K562 (cell line): ENCODE data around the gene PEX5L. TPM values are rescaled to one million over a fixed set of nuclear protein-coding genes. Genes with fewer than 3 reads are reported as not detected.

Experiments used
- ATAC-seq: fragments of 200-7000 bp; cut with Tn5 transposase; 3 replicates; pipeline ENCODE4 v1.9.1; 2020; ENCODE audit warnings: moderate library complexity
- BruUV-seq: library from RNA; stranded (reverse); fragments of 400-500 nt; replicated peaks from 2 replicates; lab custom pipeline; 2021; lab: Mats Ljungman, UMichigan
- CTCF ChIA-PET: fragments of 300-600 bp; formaldehyde crosslinking; extraction: SDS; loops from one replicate; lab custom pipeline; 2021; ENCODE audit warnings: low intra/inter-chr PET ratio; lab: Yijun Ruan, JAX
- POLR2A ChIA-PET: fragments of 300-600, 350-650 bp; sonication (Branson Sonifier 250); formaldehyde crosslinking; extraction: SDS; loops from one replicate; lab custom pipeline; 2021; ENCODE audit warnings: antibody characterized with exemption, inconsistent platforms; lab: Yijun Ruan, JAX
- DNase-seq, 4 experiments: peaks; one replicate each; pipeline versions ENCODE4 v3.0.0 to v3.0.0-alpha.2; 2011 to 2018; ENCODE audit warnings: low spot score in 3 of 4, mixed read lengths in 3 of 4; ENCODE audit errors: extremely low read depth in 1 of 4
- FAIRE-seq: peaks from 2 replicates; lab custom pipeline; 2011; peaks lifted over from hg19 to GRCh38; lab: Jason Lieb, UNC
- H2AFZ ChIP-seq: 2 replicates; pipeline ENCODE4 v1.6.0; 2011; ENCODE audit warnings: low read depth, low read length, control low read depth, inconsistent platforms
- H3K27ac ChIP-seq: fragments of 200-600 bp; 3 replicates; pipeline ENCODE4 v1.8.0; 2011; ENCODE audit warnings: low read depth, mild to moderate bottlenecking, control low read depth, inconsistent platforms, low read length, moderate library complexity, mixed read lengths; ENCODE audit errors: extremely low read depth
- H3K27me3 ChIP-seq, 2 experiments: fragments of 300-600 bp in 1 of 2; 2 replicates in 1 of 2; 3 replicates in 1 of 2; pipeline versions ENCODE4 v1.6.0 to v1.8.0; 2011; ENCODE audit warnings: inconsistent platforms in 2 of 2, low read length in 2 of 2, mild to moderate bottlenecking in 1 of 2, mixed read lengths in 1 of 2, moderate library complexity in 1 of 2; ENCODE audit not compliant: control insufficient read depth in 2 of 2, insufficient read depth in 2 of 2
- H3K36me3 ChIP-seq: fragments of 300-600 bp; 3 replicates; pipeline ENCODE4 v1.8.0; 2011; ENCODE audit warnings: mild to moderate bottlenecking, low read length, inconsistent platforms; ENCODE audit not compliant: control insufficient read depth, insufficient read depth
- H3K4me1 ChIP-seq, 2 experiments: fragments of 200-600 bp in 1 of 2; replicated peaks in 1 of 2; 2 replicates in 1 of 2; 3 replicates in 1 of 2; pipeline versions ENCODE4 v1.5.1 to v1.8.0; 2011; ENCODE audit warnings: inconsistent platforms in 2 of 2, low read length in 2 of 2, mild to moderate bottlenecking in 1 of 2, mixed read lengths in 1 of 2, moderate library complexity in 1 of 2; ENCODE audit not compliant: control insufficient read depth in 2 of 2, insufficient read depth in 2 of 2
- H3K4me2 ChIP-seq: 2 replicates; pipeline ENCODE4 v1.6.1; 2011; ENCODE audit warnings: low read length, control low read depth, inconsistent platforms, mixed read lengths; ENCODE audit not compliant: insufficient read depth
- H3K4me3 ChIP-seq: fragments of 200-600 bp; sonication (generic), shearing (Covaris generic); 2 replicates; pipeline ENCODE4 v1.5.1; 2016; ENCODE audit warnings: control low read depth, inconsistent platforms
- H3K79me2 ChIP-seq: fragments of 200-600 bp; 3 replicates; pipeline ENCODE4 v1.8.0; 2011; ENCODE audit warnings: low read length, inconsistent platforms; ENCODE audit not compliant: control insufficient read depth, insufficient read depth
- H3K9ac ChIP-seq, 2 experiments: 2 replicates each; pipeline versions ENCODE4 v1.6.0 to v1.6.1; 2011; ENCODE audit warnings: low read depth in 2 of 2, low read length in 2 of 2, control low read depth in 1 of 2, inconsistent platforms in 1 of 2, mild to moderate bottlenecking in 1 of 2, mixed read lengths in 1 of 2; ENCODE audit not compliant: insufficient read depth in 1 of 2
- H3K9me1 ChIP-seq: one replicate; pipeline ENCODE4 v1.6.0; 2011; ENCODE audit warnings: inconsistent platforms, mild to moderate bottlenecking, low read length, moderate library complexity; ENCODE audit not compliant: control insufficient read depth, insufficient read depth
- H3K9me3 ChIP-seq: replicated peaks from 2 replicates; pipeline ENCODE4 v1.5.1; 2011; ENCODE audit warnings: low read depth, low read length, inconsistent platforms; ENCODE audit not compliant: control insufficient read depth, insufficient read depth
- H4K20me1 ChIP-seq: replicated peaks from 2 replicates; pipeline ENCODE4 v1.6.1; 2011; ENCODE audit warnings: low read length, inconsistent platforms, mixed read lengths; ENCODE audit not compliant: control insufficient read depth, insufficient read depth
- PURB ChIP-seq: sonication (generic); formaldehyde crosslinking; IDR thresholded peaks from 2 replicates; pipeline ENCODE4 v1.9.0; 2021; ENCODE audit warnings: low read depth, mild to moderate bottlenecking, missing genetic modification reagents
- RNF2 ChIP-seq: sonication (generic); IDR thresholded peaks from 2 replicates; pipeline ENCODE4 v1.6.1; 2016
- ZBTB7A ChIP-seq: IDR thresholded peaks from 2 replicates; pipeline ENCODE4 v1.6.1; 2011; ENCODE audit warnings: low read depth, mild to moderate bottlenecking, low read length, moderate library complexity, borderline replicate concordance; ENCODE audit not compliant: control insufficient read depth
- ZNF24 ChIP-seq: fragments of 450-650 bp; IDR thresholded peaks from 2 replicates; pipeline ENCODE4 v1.6.1; 2016
- WGBS: fragments of 100-300 bp; shearing (Covaris generic); methylation state at CpG from one replicate; pipeline ENCODE4 v1.1.6; 2016; ENCODE audit warnings: low coverage, mixed read lengths; ENCODE audit not compliant: insufficient coverage; ENCODE audit errors: missing lambda C conversion rate; 5-methylcytosine and 5-hydroxymethylcytosine counted together
- in situ Hi-C: fragments of 300-500 bp; cut with MboI; formaldehyde crosslinking; loops from 4 replicates; pipeline ENCODE4 v1.15.0; 2018; ENCODE audit warnings: inconsistent platforms, mixed read lengths
- intact Hi-C: fragments of 100-400 bp; cut with micrococcal nuclease; formaldehyde crosslinking; loops from 2 replicates; pipeline ENCODE4 v1.14.2; 2022
- polyA plus RNA-seq, 8 experiments: library from polyadenylated mRNA; depleted of rRNA in 4 of 8; stranded (reverse) in 5 of 8; unstranded in 3 of 8; fragments of >200 nt; fragmentation: Nextera tagmentation in 2 of 8; fragmentation: Illumina TruSeq in 1 of 8; extraction: Ambion mirVana in 2 of 8; extraction: Trizol in 1 of 8; gene quantifications; 2 replicates each; pipeline versions ENCODE4 v1.2.1 to v1.2.3, GENCODE V29; 2011 to 2014; ENCODE audit warnings: inconsistent platforms in 1 of 8, missing spikeins in 1 of 8
- total RNA-seq, 7 experiments: library from RNA; depleted of rRNA in 6 of 7; stranded (reverse); fragments of >200 nt in 6 of 7; fragmentation: Illumina TruSeq in 2 of 7; extraction: Trizol in 2 of 7; gene quantifications; 2 replicates each; pipeline versions ENCODE4 v1.2.1 to v1.2.3, GENCODE V29; 2011 to 2021; ENCODE audit warnings: low replicate concordance in 1 of 7
- TF ChIP-seq, protein P1 (sequence below): IDR thresholded peaks from 2 replicates; pipeline ENCODE4 v1.6.1; 2016; ENCODE audit warnings: missing genetic modification characterization, missing compliant biosample characterization
- TF ChIP-seq, protein P2 (sequence below), 2 experiments: fragments of 450-650 bp in 1 of 2; sonication (generic) in 1 of 2; formaldehyde crosslinking in 1 of 2; IDR thresholded peaks; 2 replicates each; pipeline versions ENCODE4 v1.7.1 to v1.9.0; 2016 to 2022; ENCODE audit warnings: inconsistent platforms in 1 of 2, mild to moderate bottlenecking in 1 of 2, missing genetic modification reagents in 1 of 2
- TF ChIP-seq, protein P3 (sequence below): fragments of 450-650 bp; IDR thresholded peaks from 2 replicates; pipeline ENCODE4 v1.6.1; 2018; ENCODE audit warnings: mild to moderate bottlenecking, low read depth; ENCODE audit not compliant: partially characterized antibody

PEX5L gene
- total and polyA plus RNA-seq, 9 of the 15 experiments (the other 6 are each of a cell fraction or from before 2014, with no cell fraction given): not detected

DNA sequence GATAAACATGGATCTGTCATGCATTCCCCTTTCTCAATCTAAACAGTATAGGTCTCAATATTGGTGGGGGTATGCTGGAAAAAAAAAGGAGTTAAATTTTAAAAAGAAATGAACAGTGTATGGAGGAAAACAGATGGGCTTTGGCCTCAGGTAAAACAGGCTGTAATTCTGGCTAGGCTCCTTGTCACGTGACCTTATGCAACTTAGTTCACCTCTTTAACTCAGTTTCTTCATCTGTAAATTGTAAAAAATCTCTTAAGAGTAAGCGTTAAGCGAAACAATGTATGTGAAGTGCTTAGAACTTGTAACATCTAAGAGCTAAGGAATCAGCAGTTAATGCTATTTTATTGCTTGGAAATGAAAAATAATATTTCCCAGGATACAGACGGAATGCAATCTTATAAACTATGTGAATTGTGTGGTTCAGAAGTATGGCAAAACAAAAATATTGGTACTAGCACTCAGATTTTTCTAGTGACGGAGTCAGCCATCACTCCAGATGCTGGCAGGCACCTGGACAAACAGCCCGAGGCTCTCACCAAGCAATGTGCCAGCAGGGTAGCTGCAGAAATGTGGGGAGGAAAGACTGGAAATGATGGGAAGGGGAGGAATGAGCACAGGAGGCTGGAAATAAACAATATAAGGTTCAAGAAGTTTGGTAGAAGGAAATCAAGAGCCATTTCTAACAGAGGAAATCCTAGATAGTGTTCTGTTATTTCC lies 211.1 kb downstream of the PEX5L start:
- intact Hi-C loops: no loop called here
- no peaks in the 10 kb centered on the region for H4K20me1 ChIP-seq
- no peak overlapping the region for H3K4me2 ChIP-seq
- DNase-seq (no peak), ATAC-seq (no peak), FAIRE-seq (no peak)
- no peak overlapping the region for H3K27ac ChIP-seq
- no peaks in the 10 kb centered on the region for H3K4me1 ChIP-seq
- no peaks in the 10 kb centered on the region for H3K9me3 ChIP-seq
- H3K36me3 ChIP-seq: no peaks in the 10 kb centered on the region
- H3K9me1 ChIP-seq: no peaks in the 10 kb centered on the region
- H2AFZ ChIP-seq: no peak overlapping the region
- WGBS: 1% methylated on average over 6 of the region's 6 CpGs
- no peak overlapping the region for H3K4me3 ChIP-seq
- ChIA-PET CTCF (no interaction called here), POLR2A (no interaction called here)
- H3K79me2 ChIP-seq: no peaks in the 10 kb centered on the region
- H3K27me3 ChIP-seq: no peaks in the 10 kb centered on the region
- no TSS peak for BruUV-seq
- in situ Hi-C loops: no loop called here
- no peak overlapping the region for H3K9ac ChIP-seq
- TF ChIP-seq ZNF24 (no peak), ZBTB7A (no peak), RNF2 (no peak), PURB (CRISPR knock-in tag) (no peak)
- TF ChIP-seq, protein P1, sequence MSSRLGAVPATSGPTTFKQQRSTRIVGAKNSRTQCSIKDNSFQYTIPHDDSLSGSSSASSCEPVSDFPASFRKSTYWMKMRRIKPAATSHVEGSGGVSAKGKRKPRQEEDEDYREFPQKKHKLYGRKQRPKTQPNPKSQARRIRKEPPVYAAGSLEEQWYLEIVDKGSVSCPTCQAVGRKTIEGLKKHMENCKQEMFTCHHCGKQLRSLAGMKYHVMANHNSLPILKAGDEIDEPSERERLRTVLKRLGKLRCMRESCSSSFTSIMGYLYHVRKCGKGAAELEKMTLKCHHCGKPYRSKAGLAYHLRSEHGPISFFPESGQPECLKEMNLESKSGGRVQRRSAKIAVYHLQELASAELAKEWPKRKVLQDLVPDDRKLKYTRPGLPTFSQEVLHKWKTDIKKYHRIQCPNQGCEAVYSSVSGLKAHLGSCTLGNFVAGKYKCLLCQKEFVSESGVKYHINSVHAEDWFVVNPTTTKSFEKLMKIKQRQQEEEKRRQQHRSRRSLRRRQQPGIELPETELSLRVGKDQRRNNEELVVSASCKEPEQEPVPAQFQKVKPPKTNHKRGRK (tag): no peak
- TF ChIP-seq, protein P2, sequence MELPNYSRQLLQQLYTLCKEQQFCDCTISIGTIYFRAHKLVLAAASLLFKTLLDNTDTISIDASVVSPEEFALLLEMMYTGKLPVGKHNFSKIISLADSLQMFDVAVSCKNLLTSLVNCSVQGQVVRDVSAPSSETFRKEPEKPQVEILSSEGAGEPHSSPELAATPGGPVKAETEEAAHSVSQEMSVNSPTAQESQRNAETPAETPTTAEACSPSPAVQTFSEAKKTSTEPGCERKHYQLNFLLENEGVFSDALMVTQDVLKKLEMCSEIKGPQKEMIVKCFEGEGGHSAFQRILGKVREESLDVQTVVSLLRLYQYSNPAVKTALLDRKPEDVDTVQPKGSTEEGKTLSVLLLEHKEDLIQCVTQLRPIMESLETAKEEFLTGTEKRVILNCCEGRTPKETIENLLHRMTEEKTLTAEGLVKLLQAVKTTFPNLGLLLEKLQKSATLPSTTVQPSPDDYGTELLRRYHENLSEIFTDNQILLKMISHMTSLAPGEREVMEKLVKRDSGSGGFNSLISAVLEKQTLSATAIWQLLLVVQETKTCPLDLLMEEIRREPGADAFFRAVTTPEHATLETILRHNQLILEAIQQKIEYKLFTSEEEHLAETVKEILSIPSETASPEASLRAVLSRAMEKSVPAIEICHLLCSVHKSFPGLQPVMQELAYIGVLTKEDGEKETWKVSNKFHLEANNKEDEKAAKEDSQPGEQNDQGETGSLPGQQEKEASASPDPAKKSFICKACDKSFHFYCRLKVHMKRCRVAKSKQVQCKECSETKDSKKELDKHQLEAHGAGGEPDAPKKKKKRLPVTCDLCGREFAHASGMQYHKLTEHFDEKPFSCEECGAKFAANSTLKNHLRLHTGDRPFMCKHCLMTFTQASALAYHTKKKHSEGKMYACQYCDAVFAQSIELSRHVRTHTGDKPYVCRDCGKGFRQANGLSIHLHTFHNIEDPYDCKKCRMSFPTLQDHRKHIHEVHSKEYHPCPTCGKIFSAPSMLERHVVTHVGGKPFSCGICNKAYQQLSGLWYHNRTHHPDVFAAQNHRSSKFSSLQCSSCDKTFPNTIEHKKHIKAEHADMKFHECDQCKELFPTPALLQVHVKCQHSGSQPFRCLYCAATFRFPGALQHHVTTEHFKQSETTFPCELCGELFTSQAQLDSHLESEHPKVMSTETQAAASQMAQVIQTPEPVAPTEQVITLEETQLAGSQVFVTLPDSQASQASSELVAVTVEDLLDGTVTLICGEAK (IDR thresholded peaks at IDR 0.05): no peak
- TF ChIP-seq, protein P2 (CRISPR knock-in tag; IDR thresholded peaks at IDR 0.05): no peak
- TF ChIP-seq, protein P3, sequence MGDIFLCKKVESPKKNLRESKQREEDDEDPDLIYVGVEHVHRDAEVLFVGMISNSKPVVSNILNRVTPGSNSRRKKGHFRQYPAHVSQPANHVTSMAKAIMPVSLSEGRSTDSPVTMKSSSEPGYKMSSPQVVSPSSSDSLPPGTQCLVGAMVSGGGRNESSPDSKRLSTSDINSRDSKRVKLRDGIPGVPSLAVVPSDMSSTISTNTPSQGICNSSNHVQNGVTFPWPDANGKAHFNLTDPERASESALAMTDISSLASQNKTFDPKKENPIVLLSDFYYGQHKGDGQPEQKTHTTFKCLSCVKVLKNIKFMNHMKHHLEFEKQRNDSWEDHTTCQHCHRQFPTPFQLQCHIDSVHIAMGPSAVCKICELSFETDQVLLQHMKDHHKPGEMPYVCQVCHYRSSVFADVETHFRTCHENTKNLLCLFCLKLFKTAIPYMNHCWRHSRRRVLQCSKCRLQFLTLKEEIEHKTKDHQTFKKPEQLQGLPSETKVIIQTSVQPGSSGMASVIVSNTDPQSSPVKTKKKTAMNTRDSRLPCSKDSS: no peak
